HepG2 (cell line): ENCODE results near the gene PCBP1. TPM values are rescaled to one million over a fixed set of nuclear protein-coding genes. Genes with fewer than 3 reads are reported as not detected.
A peak's percentile ranks its signal among the peaks of the same experiment; 100 is the strongest.

Source experiments
- ATF7 ChIP-seq, 2 experiments: fragments of 450-650 bp in 1 of 2; sonication (generic) in 1 of 2; formaldehyde crosslinking in 1 of 2; IDR thresholded peaks; 2 replicates each; pipeline versions ENCODE4 v1.4.0 to v1.6.1; 2016 to 2020; ENCODE audit warnings: antibody characterized with exemption in 1 of 2, mild to moderate bottlenecking in 1 of 2, missing genetic modification reagents in 1 of 2
- CSRNP2 ChIP-seq: sonication (generic); formaldehyde crosslinking; conservative IDR thresholded peaks from 2 replicates; pipeline ENCODE4 v1.8.0; 2022; ENCODE audit warnings: low read depth, missing genetic modification reagents
- FOXA1 ChIP-seq, 2 experiments: fragments of 450-650 bp in 1 of 2; sonication (generic) in 1 of 2; formaldehyde crosslinking in 1 of 2; IDR thresholded peaks; 2 replicates each; pipeline versions ENCODE4 v1.4.0 to v1.6.1; 2016 to 2020; ENCODE audit warnings: missing genetic modification reagents in 1 of 2
- KLF16 ChIP-seq, 2 experiments: sonication (generic) in 1 of 2; formaldehyde crosslinking in 1 of 2; IDR thresholded peaks; 2 replicates each; pipeline versions ENCODE4 v1.6.1 to v1.8.0; 2016 to 2023; ENCODE audit warnings: missing genetic modification reagents in 2 of 2, missing compliant biosample characterization in 1 of 2
- PCBP1 ChIP-seq: fragments of 200-400 bp; formaldehyde crosslinking; IDR thresholded peaks from 2 replicates; pipeline ENCODE4 v1.6.1; 2017; ENCODE audit warnings: mild to moderate bottlenecking, low read depth, low read length, borderline replicate concordance
- SMARCE1 ChIP-seq: fragments of 450-650 bp; IDR thresholded peaks from 2 replicates; pipeline ENCODE4 v1.6.1; 2017; ENCODE audit warnings: borderline replicate concordance
- U2AF2 ChIP-seq: fragments of 200-400 bp; formaldehyde crosslinking; IDR thresholded peaks from 2 replicates; pipeline ENCODE4 v1.6.1; 2017; ENCODE audit warnings: low read depth, mild to moderate bottlenecking, low read length
- ZNF501 ChIP-seq: sonication (generic); formaldehyde crosslinking; IDR thresholded peaks from 2 replicates; pipeline ENCODE4 v1.5.1; 2020; ENCODE audit warnings: mild to moderate bottlenecking, moderate library complexity, missing genetic modification reagents
- ZNF597 ChIP-seq: sonication (generic); formaldehyde crosslinking; IDR thresholded peaks from 2 replicates; pipeline ENCODE4 v1.5.0; 2020; ENCODE audit warnings: missing genetic modification reagents
- ZNF75D ChIP-seq: sonication (generic); formaldehyde crosslinking; IDR thresholded peaks from 2 replicates; pipeline ENCODE4 v1.8.1; 2023; ENCODE audit warnings: missing genetic modification reagents, mild to moderate bottlenecking, borderline replicate concordance
- ZNF777 ChIP-seq: sonication (generic); formaldehyde crosslinking; IDR thresholded peaks from 2 replicates; pipeline ENCODE4 v1.4.0; 2020; ENCODE audit warnings: missing genetic modification reagents
- polyA plus RNA-seq, 8 experiments: library from polyadenylated mRNA; depleted of rRNA in 3 of 8; stranded (reverse) in 7 of 8; unstranded in 1 of 8; fragments of >200 nt; fragmentation: Illumina TruSeq in 4 of 8; extraction: Trizol in 4 of 8; gene quantifications; 2 replicates each; pipeline versions ENCODE4 v1.2.1 to v1.2.3, GENCODE V29; 2011 to 2016; ENCODE audit warnings: low read depth in 4 of 8, missing spikeins in 1 of 8, mixed read lengths in 1 of 8; ENCODE audit not compliant: insufficient read depth in 1 of 8
- total RNA-seq, 5 experiments: library from RNA; depleted of rRNA; stranded (reverse); fragments of >200 nt; fragmentation: Illumina TruSeq; extraction: Trizol; gene quantifications; 2 replicates each; pipeline ENCODE4 v1.2.3, GENCODE V29; 2016; ENCODE audit warnings: low read depth in 1 of 5
- TF ChIP-seq, protein P1 (sequence below): sonication (generic); formaldehyde crosslinking; IDR thresholded peaks from 2 replicates; pipeline ENCODE4 v1.5.0; 2020; ENCODE audit warnings: missing genetic modification reagents
- TF ChIP-seq, protein P2 (sequence below): sonication (generic); formaldehyde crosslinking; IDR thresholded peaks from 2 replicates; pipeline ENCODE4 v1.5.0; 2020; ENCODE audit warnings: mild to moderate bottlenecking, missing genetic modification reagents, borderline replicate concordance

Gene PCBP1
- total and polyA plus RNA-seq, 2 of the 13 experiments (the other 11 are each of a cell fraction or from before 2014, with no cell fraction given) = 32.0 to 137 TPM

DNA sequence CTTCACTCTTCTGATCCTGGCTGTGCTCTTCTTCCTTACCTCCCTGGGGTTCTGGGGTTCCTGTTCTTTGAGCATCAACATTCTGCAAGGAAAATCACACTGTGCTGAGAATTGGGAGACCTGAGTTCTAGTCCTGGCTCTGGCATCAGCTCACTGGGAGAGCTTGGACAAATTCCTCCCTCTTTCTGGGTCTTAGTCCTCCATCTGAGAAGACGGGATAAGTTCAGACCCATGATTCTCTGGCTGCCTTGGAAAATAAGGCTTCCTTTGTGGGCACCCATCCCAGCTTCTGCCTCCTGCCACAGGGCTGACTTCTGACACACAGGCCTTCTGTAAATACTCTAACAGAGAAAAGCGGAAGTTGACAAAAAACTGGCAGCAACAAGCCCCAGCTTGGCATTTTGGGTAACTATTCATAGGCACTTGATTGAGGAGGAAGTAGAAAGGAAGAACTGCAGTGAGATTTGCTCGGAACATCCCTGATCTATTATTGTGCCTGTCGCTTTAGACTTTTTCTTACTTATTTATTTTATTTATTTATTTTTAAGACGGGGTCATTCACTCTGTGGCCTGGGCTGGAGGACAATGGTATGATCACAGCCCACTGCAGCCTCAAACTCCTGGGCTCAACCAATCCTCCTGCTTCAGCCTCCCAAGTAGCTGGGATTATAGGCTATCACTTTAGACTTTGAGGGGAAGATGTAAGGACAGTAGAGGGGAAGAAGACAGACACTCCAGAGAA, 7.9 kb downstream of the PCBP1 start (continued):
- TF ChIP-seq, protein P1, sequence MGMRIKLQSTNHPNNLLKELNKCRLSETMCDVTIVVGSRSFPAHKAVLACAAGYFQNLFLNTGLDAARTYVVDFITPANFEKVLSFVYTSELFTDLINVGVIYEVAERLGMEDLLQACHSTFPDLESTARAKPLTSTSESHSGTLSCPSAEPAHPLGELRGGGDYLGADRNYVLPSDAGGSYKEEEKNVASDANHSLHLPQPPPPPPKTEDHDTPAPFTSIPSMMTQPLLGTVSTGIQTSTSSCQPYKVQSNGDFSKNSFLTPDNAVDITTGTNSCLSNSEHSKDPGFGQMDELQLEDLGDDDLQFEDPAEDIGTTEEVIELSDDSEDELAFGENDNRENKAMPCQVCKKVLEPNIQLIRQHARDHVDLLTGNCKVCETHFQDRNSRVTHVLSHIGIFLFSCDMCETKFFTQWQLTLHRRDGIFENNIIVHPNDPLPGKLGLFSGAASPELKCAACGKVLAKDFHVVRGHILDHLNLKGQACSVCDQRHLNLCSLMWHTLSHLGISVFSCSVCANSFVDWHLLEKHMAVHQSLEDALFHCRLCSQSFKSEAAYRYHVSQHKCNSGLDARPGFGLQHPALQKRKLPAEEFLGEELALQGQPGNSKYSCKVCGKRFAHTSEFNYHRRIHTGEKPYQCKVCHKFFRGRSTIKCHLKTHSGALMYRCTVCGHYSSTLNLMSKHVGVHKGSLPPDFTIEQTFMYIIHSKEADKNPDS = no peak
- peak; percentile 85 for TF ChIP-seq ZNF501 (CRISPR knock-in tag)
- TF ChIP-seq ZNF597 (CRISPR knock-in tag) = no peak
- no peak for TF ChIP-seq ZNF75D
- TF ChIP-seq, protein P2, sequence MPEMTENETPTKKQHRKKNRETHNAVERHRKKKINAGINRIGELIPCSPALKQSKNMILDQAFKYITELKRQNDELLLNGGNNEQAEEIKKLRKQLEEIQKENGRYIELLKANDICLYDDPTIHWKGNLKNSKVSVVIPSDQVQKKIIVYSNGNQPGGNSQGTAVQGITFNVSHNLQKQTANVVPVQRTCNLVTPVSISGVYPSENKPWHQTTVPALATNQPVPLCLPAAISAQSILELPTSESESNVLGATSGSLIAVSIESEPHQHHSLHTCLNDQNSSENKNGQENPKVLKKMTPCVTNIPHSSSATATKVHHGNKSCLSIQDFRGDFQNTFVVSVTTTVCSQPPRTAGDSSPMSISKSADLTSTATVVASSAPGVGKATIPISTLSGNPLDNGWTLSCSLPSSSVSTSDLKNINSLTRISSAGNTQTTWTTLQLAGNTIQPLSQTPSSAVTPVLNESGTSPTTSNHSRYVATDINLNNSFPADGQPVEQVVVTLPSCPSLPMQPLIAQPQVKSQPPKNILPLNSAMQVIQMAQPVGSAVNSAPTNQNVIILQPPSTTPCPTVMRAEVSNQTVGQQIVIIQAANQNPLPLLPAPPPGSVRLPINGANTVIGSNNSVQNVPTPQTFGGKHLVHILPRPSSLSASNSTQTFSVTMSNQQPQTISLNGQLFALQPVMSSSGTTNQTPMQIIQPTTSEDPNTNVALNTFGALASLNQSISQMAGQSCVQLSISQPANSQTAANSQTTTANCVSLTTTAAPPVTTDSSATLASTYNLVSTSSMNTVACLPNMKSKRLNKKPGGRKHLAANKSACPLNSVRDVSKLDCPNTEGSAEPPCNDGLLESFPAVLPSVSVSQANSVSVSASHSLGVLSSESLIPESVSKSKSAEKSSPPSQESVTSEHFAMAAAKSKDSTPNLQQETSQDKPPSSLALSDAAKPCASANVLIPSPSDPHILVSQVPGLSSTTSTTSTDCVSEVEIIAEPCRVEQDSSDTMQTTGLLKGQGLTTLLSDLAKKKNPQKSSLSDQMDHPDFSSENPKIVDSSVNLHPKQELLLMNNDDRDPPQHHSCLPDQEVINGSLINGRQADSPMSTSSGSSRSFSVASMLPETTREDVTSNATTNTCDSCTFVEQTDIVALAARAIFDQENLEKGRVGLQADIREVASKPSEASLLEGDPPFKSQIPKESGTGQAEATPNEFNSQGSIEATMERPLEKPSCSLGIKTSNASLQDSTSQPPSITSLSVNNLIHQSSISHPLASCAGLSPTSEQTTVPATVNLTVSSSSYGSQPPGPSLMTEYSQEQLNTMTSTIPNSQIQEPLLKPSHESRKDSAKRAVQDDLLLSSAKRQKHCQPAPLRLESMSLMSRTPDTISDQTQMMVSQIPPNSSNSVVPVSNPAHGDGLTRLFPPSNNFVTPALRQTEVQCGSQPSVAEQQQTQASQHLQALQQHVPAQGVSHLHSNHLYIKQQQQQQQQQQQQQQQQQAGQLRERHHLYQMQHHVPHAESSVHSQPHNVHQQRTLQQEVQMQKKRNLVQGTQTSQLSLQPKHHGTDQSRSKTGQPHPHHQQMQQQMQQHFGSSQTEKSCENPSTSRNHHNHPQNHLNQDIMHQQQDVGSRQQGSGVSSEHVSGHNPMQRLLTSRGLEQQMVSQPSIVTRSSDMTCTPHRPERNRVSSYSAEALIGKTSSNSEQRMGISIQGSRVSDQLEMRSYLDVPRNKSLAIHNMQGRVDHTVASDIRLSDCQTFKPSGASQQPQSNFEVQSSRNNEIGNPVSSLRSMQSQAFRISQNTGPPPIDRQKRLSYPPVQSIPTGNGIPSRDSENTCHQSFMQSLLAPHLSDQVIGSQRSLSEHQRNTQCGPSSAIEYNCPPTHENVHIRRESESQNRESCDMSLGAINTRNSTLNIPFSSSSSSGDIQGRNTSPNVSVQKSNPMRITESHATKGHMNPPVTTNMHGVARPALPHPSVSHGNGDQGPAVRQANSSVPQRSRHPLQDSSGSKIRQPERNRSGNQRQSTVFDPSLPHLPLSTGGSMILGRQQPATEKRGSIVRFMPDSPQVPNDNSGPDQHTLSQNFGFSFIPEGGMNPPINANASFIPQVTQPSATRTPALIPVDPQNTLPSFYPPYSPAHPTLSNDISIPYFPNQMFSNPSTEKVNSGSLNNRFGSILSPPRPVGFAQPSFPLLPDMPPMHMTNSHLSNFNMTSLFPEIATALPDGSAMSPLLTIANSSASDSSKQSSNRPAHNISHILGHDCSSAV (CRISPR knock-in tag) = no peak
- no peak for TF ChIP-seq U2AF2
- TF ChIP-seq CSRNP2 (CRISPR knock-in tag) = no peak
- TF ChIP-seq ATF7 (IDR thresholded peaks at IDR 0.05) = no peak
- TF ChIP-seq ATF7 (CRISPR knock-in tag; IDR thresholded peaks at IDR 0.05) = no peak
- TF ChIP-seq KLF16 (CRISPR knock-in tag; IDR thresholded peaks at IDR 0.05) = no peak
- TF ChIP-seq SMARCE1 = no peak
- TF ChIP-seq PCBP1 = no peak
- no peak for TF ChIP-seq FOXA1 (IDR thresholded peaks at IDR 0.05)
- peak; percentile 86 for TF ChIP-seq FOXA1 (CRISPR knock-in tag; IDR thresholded peaks at IDR 0.05)
- no peak for TF ChIP-seq ZNF777
